ENCODE results near the gene CTBP2.
A peak's percentile ranks its signal among the peaks of the same experiment; 100 is the strongest.
"Not testable (repeated sequence)": the region's sequence is repeated elsewhere in the genome, so short reads cannot be mapped to it uniquely, and the experiment has no call there.

The CTBP2 gene

GRCh38 chr10:125082881-125083575 is 77.3 kb downstream of the CTBP2 start:
- DNase-seq: no peak

DNA sequence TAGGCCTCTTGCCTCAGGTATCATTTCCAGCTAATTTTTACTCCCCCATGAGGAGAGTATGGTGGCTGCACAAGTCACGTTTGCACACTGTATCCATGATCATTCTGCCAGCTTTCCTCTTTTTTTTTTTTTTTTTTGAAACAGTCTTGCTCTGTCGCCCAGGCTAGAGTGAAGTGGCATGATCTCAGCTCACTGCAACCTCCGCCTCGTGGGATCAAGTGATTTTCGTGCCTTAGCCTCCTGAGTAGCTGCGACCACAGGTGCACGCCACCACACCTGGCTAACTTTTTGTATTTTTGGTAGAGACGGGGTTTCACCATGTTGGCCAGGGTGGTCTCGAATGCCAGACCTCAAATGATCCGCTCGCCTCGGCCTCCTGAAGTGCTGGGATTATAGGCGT is 77.9 kb downstream of the CTBP2 start:
- DNase-seq: not testable (repeated sequence)

DNA sequence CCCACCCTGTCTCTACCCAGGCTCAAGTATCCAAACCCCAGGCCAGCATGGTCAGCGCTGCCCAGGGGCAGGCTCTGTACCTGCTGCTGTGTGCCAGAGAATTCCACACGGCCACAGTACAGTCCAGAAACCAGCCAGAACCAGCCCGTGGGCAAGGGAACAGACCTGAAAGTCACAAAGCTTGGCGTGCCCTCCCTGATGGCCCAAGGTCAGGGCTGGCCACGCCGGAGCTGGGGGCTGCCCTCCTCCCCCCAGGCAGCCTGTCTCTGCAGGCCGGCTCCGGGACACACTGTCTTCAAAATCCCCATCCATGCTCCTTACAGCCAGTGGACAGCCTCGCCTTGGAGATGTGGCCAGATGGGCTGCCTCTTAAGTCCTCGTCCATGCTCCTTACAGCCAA is 78.4 kb downstream of the CTBP2 start:
- no peak for DNase-seq

DNA sequence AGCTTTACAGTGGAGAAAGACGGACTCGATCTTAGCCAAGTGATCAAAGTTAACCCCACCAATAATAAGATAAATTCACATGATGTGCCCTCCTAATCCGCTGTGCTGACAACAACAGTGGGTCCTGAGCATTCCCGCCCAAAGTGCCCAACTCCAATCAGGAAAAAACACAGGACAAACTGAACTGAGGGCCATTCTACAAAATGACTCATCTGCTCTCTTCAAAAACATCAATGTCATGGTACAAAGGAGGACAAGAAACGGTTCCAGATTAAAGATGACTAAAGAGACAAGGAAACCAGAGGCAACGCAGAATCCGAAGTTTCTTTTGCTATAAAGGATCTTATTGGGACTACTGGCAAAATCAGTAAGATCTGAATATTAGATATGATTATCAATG is 79.4 kb downstream of the CTBP2 start:
- no peak for DNase-seq

DNA sequence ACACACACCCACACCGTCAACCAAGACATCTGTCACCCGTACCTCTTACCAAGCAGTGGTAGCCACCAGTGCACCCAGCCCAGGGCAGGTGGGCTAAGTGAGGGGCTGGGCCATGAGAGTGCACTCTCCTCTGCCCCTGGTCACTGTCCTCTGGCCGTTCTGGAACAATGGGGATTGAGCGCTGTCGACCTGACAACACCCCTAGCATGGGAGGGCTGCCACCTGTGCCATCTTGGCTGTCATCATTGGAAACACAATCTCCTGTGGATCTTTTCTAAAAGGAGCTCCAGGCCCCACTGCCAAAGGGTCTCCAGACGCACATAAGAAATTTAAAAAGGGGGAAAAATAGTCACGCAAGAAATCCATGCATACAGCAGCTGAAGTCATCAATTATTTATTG is 80.1 kb downstream of the CTBP2 start:
- DNase-seq: no peak

GRCh38 chr10:125079091-125079600 is 81.2 kb downstream of the CTBP2 start:
- no peak for DNase-seq

DNA sequence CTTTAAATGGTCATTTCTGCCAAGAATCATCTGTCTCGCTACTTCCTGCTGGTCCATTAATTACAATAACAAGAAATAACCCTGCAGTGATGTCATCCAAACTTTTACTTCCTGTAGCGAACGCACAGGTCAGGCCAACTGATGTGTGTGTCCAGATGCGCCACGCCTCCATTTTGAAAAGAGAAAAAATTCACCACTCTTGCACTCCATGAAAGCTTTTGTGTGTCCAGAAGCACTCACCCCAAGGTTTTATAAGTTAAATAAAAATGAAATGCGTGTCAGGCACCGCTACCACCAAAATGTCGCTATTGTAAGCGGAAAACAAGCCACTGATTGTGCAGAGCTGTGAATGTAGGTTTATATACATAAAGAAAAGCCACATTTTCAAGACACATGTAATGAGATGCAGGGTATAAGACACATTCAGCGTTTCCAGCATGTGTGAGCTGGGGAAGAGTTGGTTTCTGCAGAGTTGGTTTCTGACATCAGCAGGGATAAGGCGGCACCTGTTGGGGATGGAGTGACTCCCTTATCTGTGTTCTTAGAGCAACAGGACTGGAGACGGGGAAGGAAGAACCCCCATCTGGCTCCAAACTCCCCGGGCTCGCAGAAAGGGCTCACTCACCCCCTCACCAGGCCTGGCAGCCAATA is 83.3 kb downstream of the CTBP2 start:
- no peak for DNase-seq

DNA sequence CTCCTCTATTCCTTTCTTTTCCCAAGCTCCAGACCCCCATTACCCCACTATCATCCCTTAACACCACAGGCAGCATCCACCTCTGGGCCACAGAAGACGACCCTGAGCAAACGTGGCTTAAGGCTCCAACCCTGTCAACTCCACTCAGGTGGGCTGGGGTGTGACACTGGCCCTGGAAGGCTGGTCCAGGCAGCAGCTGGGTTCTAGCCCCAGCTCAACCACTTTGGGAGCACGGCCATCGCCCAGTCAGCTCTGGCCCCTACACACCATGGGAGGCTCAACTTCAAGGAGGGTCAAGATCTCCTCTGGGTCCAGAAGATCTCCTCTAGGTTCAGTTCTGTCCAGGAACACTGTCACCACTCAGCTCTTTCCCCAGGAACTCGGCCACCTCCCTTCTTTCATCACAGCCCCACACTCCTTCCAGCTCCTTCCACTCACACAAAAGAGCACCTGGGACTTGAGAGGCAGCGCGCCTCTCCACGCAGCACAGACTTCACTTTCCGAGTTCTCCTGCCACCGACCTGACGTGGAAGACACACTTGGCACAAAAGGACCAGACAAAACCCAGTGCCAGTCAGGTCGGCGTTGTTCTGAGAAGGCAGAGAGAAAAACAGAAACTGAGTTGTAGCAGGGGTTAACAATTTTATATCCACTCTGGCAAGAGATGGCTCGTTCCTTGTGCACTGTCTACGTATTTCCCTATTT is 84.1 kb downstream of the CTBP2 start:
- no peak for DNase-seq

GRCh38 chr10:125073996-125074395 is 86.4 kb downstream of the CTBP2 start:
- DNase-seq: no peak

GRCh38 chr10:125072794-125073193 is 87.6 kb downstream of the CTBP2 start:
- DNase-seq: no peak

DNA sequence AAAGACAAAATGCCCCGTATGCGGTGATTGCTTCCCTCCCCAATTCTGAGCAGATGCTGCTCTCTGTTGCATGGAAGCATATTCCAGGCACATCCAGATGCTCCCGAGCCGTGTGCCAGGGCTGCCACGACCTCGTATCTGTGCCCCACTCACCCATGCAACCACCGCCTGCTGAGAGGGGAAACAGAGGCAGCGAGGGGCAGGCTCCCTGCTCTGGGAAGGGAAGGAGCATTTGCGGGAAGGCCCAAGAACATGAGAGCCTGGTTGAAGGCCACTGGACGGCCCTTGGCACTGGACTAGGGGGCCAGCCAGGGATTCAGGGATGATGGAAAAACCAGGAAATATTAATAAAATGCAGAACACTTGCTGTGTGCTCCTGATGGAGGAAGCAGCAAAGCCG is 89.4 kb downstream of the CTBP2 start:
- DNase-seq: no peak

- no peak for DNase-seq
Observed at GRCh38 chr10:125068406-125068805, 92.0 kb downstream of the CTBP2 start.

GRCh38 chr10:125067764-125068163 is 92.6 kb downstream of the CTBP2 start:
- no peak for DNase-seq

GRCh38 chr10:125066764-125067450 is 93.5 kb downstream of the CTBP2 start:
- no peak for DNase-seq

- peak; percentile 25 for DNase-seq
Observed at GRCh38 chr10:125064681-125065492, 95.5 kb downstream of the CTBP2 start.

- no peak for DNase-seq
Observed at GRCh38 chr10:125063256-125063925, 97.0 kb downstream of the CTBP2 start.

DNA sequence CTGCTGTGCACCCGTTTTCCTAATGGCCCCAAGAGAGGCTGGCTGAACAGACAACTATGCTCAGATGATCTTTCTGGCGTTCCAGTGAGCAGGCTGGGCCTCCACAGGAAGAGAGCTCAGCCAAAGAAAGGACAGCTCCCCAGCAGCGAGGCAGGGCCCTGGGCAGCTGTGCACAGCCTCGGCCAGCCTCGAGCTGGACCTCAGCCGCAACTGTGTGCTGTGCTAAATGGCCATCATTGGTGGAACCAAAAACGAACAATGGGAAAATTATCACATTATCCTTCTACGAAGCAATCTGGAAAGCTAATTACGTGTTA is 97.5 kb downstream of the CTBP2 start:
- no peak for DNase-seq

GRCh38 chr10:125062227-125062913 is 98.0 kb downstream of the CTBP2 start:
- DNase-seq: no peak

- no peak for DNase-seq
Observed at GRCh38 chr10:125061557-125062226, 98.7 kb downstream of the CTBP2 start.

- peak; percentile 35 for DNase-seq
Observed at GRCh38 chr10:125060826-125061556, 99.4 kb downstream of the CTBP2 start.

Measured in CD4-positive, alpha-beta T cell treated with Interleukin-10 for 1 hour (primary cell).